Skeletal muscle cell (primary cell): ENCODE results near the gene JARID2.

Experiments used
- DNase-seq: peaks from one replicate; pipeline ENCODE4 v3.0.0-alpha.2; 2010; ENCODE audit warnings: low read depth
- H3K4me3 ChIP-seq: 2 replicates; pipeline ENCODE4 v1.5.1; 2011; ENCODE audit warnings: low read depth, mild to moderate bottlenecking, control low read depth, low read length, moderate library complexity

The JARID2 gene

DNA sequence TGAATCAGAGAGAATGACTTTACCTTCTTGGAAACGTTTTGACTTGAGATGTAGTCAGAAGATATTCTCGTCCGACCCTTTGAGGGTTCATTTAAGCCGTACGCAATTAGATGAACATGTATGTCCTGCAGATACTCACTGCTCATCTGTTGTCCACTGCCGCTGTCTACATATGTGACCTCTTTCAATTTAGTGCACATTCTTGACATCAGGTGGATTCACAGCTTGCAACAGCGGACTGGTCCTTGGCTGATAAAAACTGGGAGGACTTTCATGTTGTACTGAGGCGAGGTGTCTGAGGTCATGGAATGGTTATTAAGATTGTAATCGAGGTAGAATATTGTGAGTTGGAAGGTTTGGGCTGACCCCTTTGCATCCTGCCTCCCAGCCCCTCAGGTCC lies 194.2 kb downstream of the JARID2 start:
- no peak for DNase-seq
- H3K4me3 ChIP-seq: no peak overlapping the region

DNA sequence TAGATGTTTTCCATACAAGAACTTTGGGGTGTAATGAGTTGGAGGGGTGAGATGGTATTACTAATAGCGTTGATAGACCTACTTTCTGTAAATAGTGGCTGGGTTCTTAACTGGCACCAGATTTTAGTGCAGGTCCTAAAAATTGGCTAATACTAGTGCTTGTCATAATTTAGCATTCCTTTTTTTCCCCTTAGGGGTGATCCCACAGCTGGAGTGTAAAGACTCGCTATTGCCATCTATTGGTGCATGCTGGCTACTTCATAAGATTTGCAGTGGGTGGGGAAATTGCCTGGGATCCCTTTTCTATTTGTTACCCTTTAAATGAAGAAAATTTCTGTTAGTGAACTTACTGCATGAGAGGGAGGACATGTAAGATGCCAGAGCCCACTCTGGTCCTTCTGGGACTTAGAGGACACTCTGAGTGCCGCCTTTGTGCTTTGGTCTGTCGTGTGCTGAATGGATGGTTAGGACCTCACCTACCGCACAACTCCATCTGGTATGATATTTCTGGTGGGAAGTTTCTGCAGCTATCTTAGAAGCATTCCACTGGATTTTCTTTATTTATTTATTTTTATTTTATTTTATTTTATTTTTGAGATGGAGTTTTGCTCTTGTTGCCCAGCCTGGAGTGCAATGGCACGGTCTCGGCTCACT lies 195.5 kb downstream of the JARID2 start:
- no peak overlapping the region for H3K4me3 ChIP-seq
- no peak for DNase-seq

DNA sequence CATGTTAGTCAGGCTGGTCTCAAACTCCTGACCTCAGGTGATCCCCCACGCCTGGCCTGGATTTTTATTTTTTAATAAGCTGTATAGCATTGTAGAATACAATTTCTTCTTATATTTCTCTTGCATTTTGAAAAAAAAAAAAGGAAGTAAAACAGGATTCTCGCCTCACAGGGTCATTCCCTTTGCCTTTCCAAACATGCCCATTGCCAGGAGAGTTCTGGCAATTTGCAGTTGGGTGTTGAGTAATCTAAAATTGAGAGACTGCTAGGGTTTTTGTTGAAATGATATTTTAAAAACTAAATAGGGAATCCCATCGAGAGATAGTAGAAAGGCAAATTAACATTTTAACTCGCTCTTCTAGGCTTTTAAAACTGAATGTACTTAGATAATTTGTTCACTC lies 196.1 kb downstream of the JARID2 start:
- DNase-seq: no peak
- no peak overlapping the region for H3K4me3 ChIP-seq

DNA sequence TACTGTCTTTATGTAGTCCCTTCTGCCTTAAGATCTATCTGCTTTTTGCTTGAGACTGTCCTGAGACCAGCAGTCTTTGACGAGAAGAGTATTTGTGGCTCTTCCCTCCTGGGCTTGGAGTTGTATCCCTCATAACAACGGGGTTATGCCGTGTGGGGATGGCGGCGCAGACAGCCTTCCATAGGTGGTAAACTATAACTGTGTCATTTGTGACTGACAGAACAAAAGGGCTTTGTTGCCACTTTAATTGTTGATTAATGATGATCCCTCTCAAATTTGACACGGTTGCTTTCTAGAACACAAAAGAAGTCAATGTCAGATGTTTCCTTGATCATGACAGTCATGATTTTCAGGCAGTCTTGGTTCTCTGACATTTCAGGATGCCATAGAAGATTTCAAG lies 196.6 kb downstream of the JARID2 start:
- DNase-seq: no peak
- no peak overlapping the region for H3K4me3 ChIP-seq

DNA sequence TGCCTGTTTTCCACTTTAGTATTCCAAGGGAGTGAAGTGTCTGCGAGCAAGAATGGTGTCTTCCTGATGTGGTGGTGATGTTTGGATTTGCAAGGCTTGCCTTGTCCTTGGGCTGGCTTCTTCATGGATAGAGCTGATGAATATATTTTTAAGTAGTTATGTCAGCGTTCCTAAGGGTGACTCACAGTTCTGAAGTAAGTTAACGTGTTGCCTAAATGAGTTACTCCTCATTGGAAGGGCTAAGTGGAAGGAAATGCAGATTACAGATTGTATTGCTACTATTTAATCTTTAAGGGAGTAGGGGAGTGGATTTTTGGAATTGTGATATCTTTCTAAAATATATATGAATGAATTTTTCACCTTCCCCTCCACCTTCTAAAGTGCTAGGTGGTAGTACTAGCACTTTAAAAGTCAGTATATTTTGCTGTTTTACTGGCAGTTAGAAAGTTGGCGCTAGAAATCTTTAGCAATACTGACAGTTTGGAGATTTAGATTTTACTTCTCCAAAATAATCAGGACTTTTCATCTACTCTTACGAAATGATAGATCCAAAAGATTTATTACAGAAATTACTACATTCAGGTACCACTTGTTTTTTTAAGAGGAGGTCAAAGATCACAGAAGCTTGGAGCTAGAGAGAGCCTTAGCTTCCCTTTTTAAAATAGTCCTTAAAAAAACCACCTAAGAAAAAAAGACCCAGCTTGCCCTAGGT lies 197.4 kb downstream of the JARID2 start:
- no peak overlapping the region for H3K4me3 ChIP-seq
- peak; percentile 66 for DNase-seq

DNA sequence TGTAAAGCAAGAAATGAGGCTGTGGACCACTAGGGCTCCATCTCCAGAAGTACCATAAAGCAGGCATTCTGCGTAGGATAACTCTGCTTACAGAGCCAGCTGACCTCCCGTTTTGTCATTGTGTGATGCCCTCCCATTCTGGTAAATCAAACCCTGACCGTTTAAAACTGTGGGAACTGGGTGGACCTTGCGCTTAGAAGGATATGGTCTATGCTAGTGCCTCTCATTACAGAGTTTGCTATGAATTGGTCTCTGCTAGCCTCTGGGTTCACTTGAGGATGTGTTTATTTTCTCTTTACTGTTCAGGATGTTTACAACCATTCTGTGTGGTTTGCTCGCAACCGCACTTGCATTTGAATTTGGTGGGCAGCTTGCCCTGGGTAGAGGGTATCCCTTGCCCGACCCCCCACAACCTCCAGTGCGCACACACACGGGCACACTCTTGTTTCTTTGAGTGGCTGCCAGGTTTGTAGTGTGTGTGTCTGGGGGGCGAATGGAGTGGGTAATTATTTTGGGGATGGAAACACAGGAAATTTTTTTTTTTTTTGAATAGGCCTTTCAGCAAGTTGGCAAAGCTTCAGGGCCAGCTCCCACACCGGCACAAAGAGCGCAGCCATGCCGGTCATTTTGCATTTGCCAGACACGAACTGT lies 198.3 kb downstream of the JARID2 start:
- no peak for DNase-seq
- H3K4me3 ChIP-seq: no peak overlapping the region

DNA sequence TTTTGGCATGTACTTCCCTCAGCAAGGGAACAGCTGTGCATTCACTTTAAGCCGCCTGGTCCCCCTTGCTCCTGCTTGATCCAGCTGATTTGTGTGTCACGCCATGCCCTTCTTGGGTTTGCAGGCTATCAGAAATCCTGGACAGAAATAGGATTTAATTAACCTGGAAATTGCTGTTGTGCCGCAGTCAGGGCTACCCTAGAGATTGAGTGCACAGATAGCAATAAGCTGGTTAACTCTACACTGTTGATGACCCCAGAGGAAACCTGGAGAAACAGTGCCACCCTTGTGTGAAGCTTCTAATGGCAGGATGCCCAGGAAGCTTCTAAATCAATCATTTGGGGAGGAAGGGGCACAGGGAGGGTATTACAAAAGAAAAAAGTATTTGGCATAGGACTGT lies 199.0 kb downstream of the JARID2 start:
- no peak for DNase-seq
- no peak overlapping the region for H3K4me3 ChIP-seq

DNA sequence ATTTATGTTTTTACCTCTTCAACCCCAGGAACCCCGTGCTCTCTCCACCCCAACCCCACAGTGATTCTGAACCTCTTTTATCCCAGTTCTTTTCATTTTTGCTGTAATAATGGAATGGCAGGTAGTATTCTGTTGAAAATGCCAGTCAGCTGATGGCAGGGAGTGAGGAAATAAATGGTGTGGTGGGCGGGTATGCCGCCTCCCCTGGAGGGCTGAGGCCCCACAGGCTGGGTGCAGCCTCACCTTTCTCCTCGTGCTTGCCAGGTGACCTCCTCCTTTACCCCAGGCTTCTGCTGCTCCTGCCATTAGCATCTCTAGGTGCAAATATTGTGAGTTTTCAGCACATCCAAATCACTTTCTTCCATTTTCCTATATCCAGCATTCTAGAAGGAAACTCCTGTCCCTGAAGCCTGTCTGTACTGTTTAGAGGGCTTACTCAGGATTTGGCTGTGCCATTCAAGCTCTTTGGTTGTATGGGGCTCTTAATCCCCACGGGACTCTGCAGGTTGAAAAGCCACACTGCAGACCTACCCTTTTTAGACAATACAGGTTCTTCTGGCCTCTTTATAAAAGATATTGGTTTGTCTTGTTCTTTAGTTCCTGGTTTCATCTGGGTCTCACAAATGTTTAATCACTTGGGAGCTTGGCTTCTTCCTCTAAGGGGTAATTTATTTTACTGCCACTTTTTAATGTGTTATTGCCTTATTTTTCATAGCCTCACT lies 201.8 kb downstream of the JARID2 start:
- no peak for DNase-seq
- H3K4me3 ChIP-seq: no peak overlapping the region

DNA sequence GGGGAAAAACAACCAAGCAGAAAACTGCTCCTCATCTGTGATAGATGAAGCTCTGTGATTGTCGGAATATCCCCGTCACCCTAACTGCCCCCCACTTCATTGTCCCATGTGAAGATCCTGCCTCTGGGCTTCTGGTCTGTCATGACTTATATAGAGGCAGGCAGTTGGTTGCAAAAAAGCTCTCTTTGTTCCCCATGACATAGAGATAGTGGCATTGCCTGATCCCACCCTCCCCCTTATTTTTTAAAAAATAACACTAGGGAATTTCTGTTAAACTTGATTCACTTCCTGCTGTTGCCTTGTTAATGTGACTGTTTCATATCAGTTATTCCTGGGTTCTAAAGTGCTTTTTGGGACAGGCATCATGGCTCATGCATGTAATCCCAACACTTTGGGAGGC lies 203.1 kb downstream of the JARID2 start:
- no peak for DNase-seq
- no peak overlapping the region for H3K4me3 ChIP-seq

DNA sequence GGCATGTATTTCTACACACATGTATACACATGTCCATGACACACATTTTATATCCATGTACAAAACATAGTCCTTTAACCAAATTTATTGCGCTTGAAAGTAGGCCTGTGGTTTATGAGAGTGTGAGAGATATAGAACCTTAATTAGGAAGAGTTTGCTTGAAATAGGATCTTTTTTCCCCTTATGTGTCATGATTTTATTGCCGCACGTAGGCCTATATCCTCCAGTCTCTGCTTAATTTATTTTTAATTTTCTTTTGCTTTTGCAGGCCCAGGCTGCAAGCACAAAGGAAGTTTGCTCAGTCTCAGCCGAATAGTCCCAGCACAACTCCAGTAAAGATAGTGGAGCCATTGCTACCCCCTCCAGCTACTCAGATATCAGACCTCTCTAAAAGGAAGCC lies 205.9 kb downstream of the JARID2 start:
- no peak for DNase-seq
- H3K4me3 ChIP-seq: no peak overlapping the region

DNA sequence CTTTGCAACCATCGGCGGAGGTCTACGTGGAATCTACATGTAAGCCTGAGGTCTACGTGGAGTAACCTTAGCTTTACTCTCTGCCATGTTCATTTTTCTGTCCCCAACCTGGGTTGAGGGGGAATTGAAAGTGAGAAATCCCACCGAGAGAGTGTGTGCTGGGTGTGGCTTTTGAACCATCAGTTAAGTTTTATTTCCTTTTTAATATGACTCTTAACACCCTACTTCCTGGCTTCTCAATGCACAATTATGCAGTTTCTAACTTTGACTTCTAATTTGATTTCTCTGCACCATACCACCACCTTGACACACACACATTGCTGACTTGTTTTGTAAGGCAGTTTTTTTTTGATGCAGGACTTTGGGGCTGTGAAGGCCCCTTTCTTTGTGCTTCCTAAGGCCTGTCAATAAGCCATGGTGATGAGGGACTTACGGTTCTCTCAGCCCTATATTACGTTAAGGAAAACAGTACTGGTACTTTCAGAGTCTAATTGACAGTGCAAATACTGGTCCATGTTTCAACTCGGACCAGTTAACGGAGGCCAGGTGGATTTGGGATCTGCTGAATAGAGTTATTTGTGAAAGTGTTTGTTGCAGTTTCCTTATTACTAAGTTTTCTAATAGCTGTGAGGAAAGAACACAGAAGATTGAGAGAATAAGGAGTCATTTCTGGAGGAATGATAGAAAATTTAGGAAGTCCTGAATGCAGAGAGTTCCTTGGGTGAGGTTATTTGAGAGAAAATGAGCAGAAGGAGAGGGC lies 206.5 kb downstream of the JARID2 start:
- no peak overlapping the region for H3K4me3 ChIP-seq
- no peak for DNase-seq

DNA sequence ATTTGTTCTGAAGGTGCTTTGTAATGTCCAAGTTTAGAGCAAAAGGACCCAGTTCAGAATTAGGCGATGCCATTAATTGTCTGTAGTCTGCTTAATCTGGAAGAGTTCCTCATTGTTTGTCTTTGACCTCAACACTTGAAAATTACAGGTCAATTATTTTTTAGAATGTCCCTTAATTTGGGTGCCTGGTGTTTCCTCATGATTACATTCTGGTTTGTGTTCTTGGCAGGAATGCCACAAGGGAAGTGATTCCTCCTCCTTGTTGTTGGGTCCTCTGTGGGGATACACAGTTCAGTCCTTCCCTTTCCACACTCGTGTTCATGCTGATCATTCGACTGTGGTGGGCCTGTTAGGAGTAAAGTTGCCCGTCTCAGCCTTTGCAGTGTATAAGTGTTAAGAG lies 207.3 kb downstream of the JARID2 start:
- H3K4me3 ChIP-seq: no peak overlapping the region
- no peak for DNase-seq

DNA sequence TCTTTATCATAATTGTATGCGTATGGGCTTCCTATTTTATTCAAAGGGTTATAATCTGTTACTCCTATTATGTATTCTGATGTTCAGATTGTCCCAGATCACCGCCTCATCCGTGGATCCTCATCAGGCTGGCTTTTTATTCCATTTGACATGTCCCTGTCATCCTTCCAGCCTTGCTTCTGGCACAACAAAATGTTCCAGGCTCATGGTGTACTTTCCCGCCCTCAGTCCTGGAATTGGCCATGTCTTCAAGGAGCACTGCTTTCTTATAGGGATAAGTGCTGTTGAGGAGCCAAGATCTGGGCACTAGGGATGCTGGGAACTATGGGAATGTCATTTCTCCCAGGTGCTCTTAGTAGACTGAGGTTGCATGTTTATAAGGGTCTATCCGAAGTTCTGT lies 207.8 kb downstream of the JARID2 start:
- no peak overlapping the region for H3K4me3 ChIP-seq
- no peak for DNase-seq

DNA sequence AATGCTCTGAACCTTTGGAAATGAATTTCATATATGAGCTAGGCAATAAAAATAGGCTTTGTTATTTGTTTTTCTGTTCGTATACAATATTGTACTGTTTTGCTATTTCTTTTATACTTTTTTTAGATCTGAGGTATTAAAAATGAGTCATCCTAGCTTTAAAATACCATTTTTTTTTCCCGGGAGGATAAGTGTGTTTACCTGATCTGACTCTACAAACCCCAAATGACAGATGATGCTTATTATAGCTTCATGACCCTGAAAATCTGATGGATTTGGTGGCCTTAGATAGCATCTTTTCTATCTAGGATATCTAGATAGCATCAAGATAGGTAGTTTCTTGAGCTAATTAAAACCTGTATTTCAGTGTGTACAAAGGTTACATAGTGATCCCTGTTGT lies 210.6 kb downstream of the JARID2 start:
- no peak overlapping the region for H3K4me3 ChIP-seq
- no peak for DNase-seq

DNA sequence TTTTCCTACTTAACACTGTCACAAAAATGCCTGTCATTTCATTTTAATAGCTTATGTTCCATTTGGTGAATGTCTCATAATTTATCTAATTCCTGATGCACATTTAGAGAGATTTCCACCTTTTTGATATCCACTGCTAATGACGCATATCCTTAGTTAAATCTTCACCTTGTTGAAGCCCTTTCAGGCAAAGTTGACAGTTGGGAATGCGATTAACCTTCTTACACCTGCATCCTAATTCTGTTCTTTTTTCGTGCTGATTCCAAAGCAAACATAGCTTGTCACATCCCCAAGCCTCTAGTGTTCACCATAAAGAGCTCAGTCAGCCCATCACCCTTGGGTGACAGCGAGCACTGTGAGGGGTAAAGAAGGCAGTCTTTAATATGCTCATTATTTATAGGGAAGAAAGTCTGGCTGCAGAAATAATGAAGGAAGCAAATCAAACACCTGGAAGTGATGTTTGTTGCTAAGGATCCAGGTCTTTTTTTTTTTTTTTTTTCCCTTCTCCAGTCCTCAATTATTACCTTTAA lies 211.3 kb downstream of the JARID2 start:
- DNase-seq: no peak
- no peak overlapping the region for H3K4me3 ChIP-seq

DNA sequence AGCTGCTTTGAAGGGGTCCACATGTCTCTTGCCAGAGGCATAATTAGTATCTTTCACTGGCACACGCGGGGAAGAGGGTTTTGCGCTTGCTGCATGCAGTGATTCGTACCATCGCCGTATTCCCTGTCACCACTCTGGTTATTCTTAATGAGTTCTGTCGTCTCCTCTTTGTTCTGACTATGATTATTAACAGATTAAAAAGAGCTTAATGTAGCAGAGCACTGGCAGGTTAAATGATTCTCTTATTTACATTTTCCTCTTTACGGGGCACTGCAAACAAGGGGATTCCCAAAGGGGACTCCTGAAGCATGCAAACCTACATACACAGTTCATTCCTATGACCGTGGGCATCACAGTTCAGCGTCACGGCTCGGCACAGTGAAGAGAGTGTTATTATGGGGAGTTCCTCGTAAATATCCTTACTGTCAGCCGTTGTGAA lies 212.2 kb downstream of the JARID2 start:
- no peak overlapping the region for H3K4me3 ChIP-seq
- no peak for DNase-seq

DNA sequence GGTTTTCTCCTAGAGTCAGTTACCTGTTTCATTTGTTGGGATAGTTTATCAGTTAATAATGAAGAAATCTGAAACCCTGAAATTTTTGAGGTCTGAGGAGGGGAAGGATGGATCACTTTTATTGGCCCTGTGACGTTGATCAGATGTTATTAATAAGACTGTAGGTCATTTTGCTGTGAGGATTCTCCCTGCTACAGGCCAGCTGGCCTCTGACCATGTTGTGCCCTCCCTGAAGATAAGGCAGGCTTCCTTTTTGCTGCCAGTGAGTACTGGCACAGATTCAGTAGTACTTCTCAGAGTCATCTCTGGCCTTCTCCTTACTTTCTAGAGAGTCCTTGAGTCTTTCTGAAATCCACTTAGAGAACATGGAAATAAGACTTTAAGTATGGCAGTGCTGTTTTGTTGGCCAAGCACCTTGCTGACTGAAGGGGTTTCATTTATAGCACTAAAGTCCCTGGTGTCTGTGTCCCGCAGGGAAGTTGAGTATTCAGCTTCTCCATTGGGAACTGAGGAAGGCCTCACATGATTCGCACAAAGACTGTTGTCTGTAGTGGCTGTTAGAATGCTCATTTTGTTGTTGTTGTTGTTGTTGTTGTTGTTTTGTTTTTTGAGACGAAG lies 214.3 kb downstream of the JARID2 start:
- no peak for DNase-seq
- H3K4me3 ChIP-seq: no peak overlapping the region

DNA sequence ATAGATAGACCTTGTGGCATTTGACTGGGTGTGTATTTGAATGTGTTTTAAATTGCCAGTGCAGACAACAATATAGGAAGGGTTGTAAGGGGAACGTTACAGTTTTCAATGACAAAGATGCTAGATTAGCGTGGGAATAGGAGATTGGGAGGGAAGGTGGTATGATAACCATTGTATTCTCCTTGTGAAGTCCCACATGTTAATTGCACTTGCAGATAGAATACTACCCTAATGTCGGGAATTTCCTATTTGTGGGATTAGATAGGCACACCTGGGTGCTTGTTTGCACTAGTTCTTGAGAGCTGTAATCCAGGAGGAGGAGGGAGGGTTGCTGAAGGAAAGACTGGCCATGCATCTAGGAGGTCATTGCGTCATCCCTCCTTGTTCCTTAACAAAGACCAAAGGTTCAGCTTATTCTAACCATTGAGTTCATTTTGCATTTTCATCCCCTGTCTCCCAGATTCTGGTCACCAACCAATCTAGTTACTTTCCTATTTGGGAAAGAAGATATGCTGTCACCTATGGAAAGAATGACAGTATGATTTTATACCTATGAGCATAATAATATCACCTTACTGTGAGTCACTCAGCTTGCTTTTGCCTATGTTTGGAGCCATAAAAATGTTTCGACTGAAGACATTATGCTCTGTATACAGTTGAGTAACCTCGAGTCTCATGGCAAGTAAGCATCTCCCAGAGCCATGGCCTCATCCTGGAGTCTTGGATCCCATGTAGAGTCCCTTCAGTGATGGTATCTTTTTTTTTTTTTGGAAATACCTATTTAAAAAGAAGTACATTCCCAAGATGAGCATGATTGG lies 215.5 kb downstream of the JARID2 start:
- H3K4me3 ChIP-seq: no peak overlapping the region

More for the DNA sequence above, 215.5 kb downstream of the JARID2 start:
- DNase-seq: no peak
